Neural progenitor cell (in vitro differentiated cells): ENCODE data around the gene ANKMY1. TPM values are rescaled to one million over a fixed set of nuclear protein-coding genes. Genes with fewer than 3 reads are reported as not detected.

Source experiments
- DNase-seq: peaks from one replicate; pipeline ENCODE4 v3.0.0-alpha.2; 2016; ENCODE audit warnings: low spot score
- H2AFZ ChIP-seq: fragments of 200-600 bp; sonication (generic); replicated peaks from 2 replicates; pipeline ENCODE4 v1.6.1; 2016; ENCODE audit warnings: antibody characterized with exemption
- H3F3A ChIP-seq: fragments of 200-600 bp; sonication (generic); 2 replicates; pipeline ENCODE4 v1.6.1; 2016; ENCODE audit warnings: antibody characterized with exemption, low read depth
- H3K27ac ChIP-seq: fragments of 200-600 bp; sonication (generic); 2 replicates; pipeline ENCODE4 v1.5.1; 2016; ENCODE audit warnings: mild to moderate bottlenecking
- H3K27me3 ChIP-seq: fragments of 200-600 bp; sonication (generic); 2 replicates; pipeline ENCODE4 v1.6.1; 2016; ENCODE audit warnings: mild to moderate bottlenecking, moderate library complexity
- H3K36me3 ChIP-seq: fragments of 200-600 bp; sonication (generic); 2 replicates; pipeline ENCODE4 v1.5.1; 2016
- H3K4me1 ChIP-seq: fragments of 200-600 bp; sonication (generic); 2 replicates; pipeline ENCODE4 v1.6.1; 2016; ENCODE audit warnings: mixed run types
- H3K4me2 ChIP-seq: fragments of 200-600 bp; sonication (generic); 2 replicates; pipeline ENCODE4 v1.6.1; 2016
- H3K4me3 ChIP-seq: fragments of 200-600 bp; sonication (generic); 2 replicates; pipeline ENCODE4 v1.5.1; 2016
- H3K79me2 ChIP-seq: fragments of 200-600 bp; sonication (generic); 2 replicates; pipeline ENCODE4 v1.6.1; 2016; ENCODE audit warnings: low read depth
- H3K9ac ChIP-seq: fragments of 200-600 bp; sonication (generic); 2 replicates; pipeline ENCODE4 v1.6.1; 2016
- H3K9me3 ChIP-seq: fragments of 200-600 bp; sonication (generic); 2 replicates; pipeline ENCODE4 v1.5.1; 2016; ENCODE audit warnings: low read depth
- H4K20me1 ChIP-seq: fragments of 200-600 bp; sonication (generic); 2 replicates; pipeline ENCODE4 v1.6.1; 2016; ENCODE audit warnings: low read depth
- H3K27ac Mint-ChIP-seq: 3 replicates; pipeline ENCODE4 v1.8.0; 2021; ENCODE audit warnings: mixed read lengths
- H3K27me3 Mint-ChIP-seq: 2 replicates; pipeline ENCODE4 v1.8.0; 2022; ENCODE audit warnings: low read depth, mild to moderate bottlenecking, inconsistent platforms, moderate library complexity, mixed read lengths; ENCODE audit not compliant: insufficient read depth
- H3K36me3 Mint-ChIP-seq: 3 replicates; pipeline ENCODE4 v1.8.0; 2021; ENCODE audit warnings: mixed read lengths
- H3K4me1 Mint-ChIP-seq: 3 replicates; pipeline ENCODE4 v1.8.0; 2021; ENCODE audit warnings: mixed read lengths
- H3K4me3 Mint-ChIP-seq: 3 replicates; pipeline ENCODE4 v1.8.0; 2021; ENCODE audit warnings: mild to moderate bottlenecking, moderate library complexity, mixed read lengths
- H3K9me3 Mint-ChIP-seq: 3 replicates; pipeline ENCODE4 v1.8.0; 2020; ENCODE audit warnings: mixed read lengths
- EZH2 ChIP-seq: fragments of 200-600 bp; sonication (generic); IDR thresholded peaks from 2 replicates; pipeline ENCODE4 v1.6.1; 2017; ENCODE audit warnings: antibody characterized with exemption, mild to moderate bottlenecking, moderate library complexity
- EZH2phosphoT487 ChIP-seq: fragments of 200-600 bp; sonication (generic); IDR thresholded peaks from 2 replicates; pipeline ENCODE4 v1.6.1; 2017; ENCODE audit warnings: antibody characterized with exemption
- total RNA-seq: library from RNA; depleted of rRNA; stranded (reverse); fragments of >200 nt; gene quantifications from 2 replicates; pipeline ENCODE4 v1.2.3, GENCODE V29; 2015; ENCODE audit warnings: low replicate concordance
- TF ChIP-seq, protein P1 (sequence below): fragments of 200-600 bp; sonication (generic); IDR thresholded peaks from 2 replicates; pipeline ENCODE4 v1.5.1; 2017; ENCODE audit warnings: antibody characterized with exemption, mild to moderate bottlenecking

Gene ANKMY1
- total RNA-seq, 1 donor from 2014 or later = 4.2 TPM

DNA sequence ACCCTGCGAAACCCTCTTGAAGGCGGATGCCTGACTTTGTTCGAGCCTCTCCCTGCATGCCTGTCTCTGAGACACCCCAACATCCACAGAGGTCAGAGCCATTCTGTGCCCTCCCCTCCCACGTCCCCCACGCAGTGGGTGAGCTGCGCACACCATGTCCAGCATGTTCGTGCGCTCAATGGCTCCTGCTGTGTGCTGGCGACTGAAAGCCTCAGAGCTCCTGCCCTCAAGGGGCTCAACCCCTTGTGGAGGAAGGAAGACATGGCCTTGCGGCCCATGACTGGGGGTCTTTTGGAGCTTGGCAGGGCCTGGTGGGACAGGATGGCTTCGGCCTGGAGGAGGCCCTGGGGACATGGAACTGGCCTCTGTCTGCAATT is 45.7 kb downstream of the ANKMY1 start:
- no peak overlapping the region for H3K4me3 Mint-ChIP-seq
- TF ChIP-seq, protein P1, sequence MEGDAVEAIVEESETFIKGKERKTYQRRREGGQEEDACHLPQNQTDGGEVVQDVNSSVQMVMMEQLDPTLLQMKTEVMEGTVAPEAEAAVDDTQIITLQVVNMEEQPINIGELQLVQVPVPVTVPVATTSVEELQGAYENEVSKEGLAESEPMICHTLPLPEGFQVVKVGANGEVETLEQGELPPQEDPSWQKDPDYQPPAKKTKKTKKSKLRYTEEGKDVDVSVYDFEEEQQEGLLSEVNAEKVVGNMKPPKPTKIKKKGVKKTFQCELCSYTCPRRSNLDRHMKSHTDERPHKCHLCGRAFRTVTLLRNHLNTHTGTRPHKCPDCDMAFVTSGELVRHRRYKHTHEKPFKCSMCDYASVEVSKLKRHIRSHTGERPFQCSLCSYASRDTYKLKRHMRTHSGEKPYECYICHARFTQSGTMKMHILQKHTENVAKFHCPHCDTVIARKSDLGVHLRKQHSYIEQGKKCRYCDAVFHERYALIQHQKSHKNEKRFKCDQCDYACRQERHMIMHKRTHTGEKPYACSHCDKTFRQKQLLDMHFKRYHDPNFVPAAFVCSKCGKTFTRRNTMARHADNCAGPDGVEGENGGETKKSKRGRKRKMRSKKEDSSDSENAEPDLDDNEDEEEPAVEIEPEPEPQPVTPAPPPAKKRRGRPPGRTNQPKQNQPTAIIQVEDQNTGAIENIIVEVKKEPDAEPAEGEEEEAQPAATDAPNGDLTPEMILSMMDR = no peak
- no peak for TF ChIP-seq EZH2phosphoT487
- no peak for TF ChIP-seq EZH2
- H3F3A ChIP-seq = no peaks in the 10 kb centered on the region
- H3K4me1 Mint-ChIP-seq = peaks cover 7% of the 10 kb centered on the region
- no peak overlapping the region for H3K9ac ChIP-seq
- no peaks in the 10 kb centered on the region for H4K20me1 ChIP-seq
- H3K36me3 ChIP-seq = no peaks in the 10 kb centered on the region
- no peak overlapping the region for H3K4me3 ChIP-seq
- H3K27me3 Mint-ChIP-seq = peaks cover 4% of the 10 kb centered on the region
- H3K36me3 Mint-ChIP-seq = peaks cover 3% of the 10 kb centered on the region
- no peak overlapping the region for H3K27ac ChIP-seq
- H3K4me2 ChIP-seq = no peak overlapping the region
- no peak overlapping the region for H2AFZ ChIP-seq
- no peak overlapping the region for H3K27ac Mint-ChIP-seq
- DNase-seq = no peak
- H3K9me3 Mint-ChIP-seq = no peaks in the 10 kb centered on the region
- H3K79me2 ChIP-seq = no peaks in the 10 kb centered on the region
- peaks cover 7% of the 10 kb centered on the region for H3K27me3 ChIP-seq
- no peaks in the 10 kb centered on the region for H3K4me1 ChIP-seq
- H3K9me3 ChIP-seq = no peaks in the 10 kb centered on the region

DNA sequence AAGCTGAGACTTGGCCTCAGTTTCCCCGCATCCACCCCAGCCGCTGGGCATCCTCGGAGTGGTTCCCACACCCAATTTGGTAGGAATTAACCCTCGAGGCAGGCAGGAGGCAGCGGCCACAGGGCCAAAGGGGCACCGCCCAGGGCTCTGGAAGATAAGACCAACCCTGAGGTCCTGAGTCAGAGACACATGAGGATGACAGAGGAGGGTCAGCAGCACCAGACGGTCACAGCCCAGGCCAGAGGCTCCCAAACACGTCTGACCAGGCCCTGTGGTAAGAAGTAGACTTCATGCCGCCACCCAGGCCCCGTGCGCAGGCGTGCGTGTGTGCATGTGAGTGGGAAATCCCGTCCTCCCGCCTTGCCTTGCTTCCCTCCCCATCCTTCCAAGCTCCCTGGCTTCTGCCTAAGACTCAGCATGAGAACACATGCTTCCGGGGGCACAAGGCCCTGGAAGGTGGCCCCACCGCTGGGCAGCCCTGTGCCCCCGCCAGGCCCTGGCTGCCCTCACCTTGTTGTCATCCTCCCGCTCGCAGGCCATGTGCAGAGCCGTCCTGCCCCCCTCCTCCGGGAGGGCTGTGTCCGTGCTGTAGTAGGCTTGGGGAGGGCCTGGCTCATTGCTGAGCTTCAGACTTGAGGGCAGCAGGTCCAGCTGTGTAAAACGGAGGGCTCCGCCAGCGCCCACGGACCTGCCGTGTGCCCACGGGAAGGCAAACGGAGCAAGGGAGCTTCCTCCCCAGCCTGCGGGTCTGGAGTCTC is 46.3 kb downstream of the ANKMY1 start:
- Histone ChIP-seq H3K9me3 (no peaks in the 10 kb centered on the region), H2AFZ (no peak overlapping the region), H4K20me1 (no peaks in the 10 kb centered on the region), H3K4me3 (no peak overlapping the region), H3K79me2 (no peaks in the 10 kb centered on the region), H3K4me1 (no peaks in the 10 kb centered on the region), H3K27me3 (peaks cover 2% of the 10 kb centered on the region), H3K27ac (no peak overlapping the region), H3K4me2 (no peak overlapping the region), H3F3A (no peaks in the 10 kb centered on the region), H3K36me3 (no peaks in the 10 kb centered on the region), H3K9ac (no peak overlapping the region)
- no peaks in the 10 kb centered on the region for H3K9me3 Mint-ChIP-seq
- DNase-seq = no peak
- TF ChIP-seq, protein P1 = no peak
- no peak for TF ChIP-seq EZH2
- TF ChIP-seq EZH2phosphoT487 = no peak
- peaks cover 4% of the 10 kb centered on the region for H3K27me3 Mint-ChIP-seq
- H3K36me3 Mint-ChIP-seq = peaks cover 3% of the 10 kb centered on the region
- no peak overlapping the region for H3K4me3 Mint-ChIP-seq
- no peak overlapping the region for H3K27ac Mint-ChIP-seq
- H3K4me1 Mint-ChIP-seq = peaks cover 7% of the 10 kb centered on the region

DNA sequence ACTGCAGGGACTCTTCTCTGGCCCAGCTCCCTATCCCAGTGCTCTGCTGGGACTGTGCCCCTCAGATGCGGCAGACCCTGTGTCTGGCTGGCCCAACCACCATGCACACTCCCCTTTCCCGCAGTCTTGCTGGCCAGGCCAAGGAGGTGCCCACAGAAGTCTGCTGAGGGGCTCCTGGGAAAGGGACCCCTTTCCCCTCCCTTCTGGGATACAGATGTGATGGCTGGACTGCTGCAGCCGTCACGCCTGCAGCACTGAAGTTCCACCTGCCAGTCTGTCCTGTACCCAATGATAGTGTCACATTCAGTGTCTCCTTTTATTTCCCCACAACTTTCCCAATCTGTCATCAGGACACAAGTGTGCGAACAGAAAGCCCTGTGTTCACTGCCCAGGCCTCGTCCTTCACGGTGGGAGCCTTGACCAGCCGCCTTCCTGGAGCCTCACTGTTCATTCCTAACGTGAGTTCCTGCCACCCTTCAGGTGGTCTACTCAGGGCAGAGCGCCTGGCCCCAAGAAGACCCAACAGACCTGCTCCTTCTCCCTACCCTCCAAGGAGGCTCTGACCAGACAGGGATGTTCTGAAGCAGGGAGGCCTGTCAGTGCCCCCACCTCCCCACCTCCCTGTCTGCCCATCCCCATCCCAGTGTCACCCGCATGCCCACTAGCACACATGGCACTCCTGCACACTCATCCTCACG is 47.1 kb downstream of the ANKMY1 start:
- H3F3A ChIP-seq = no peaks in the 10 kb centered on the region
- H3K9ac ChIP-seq = no peak overlapping the region
- no peak overlapping the region for H2AFZ ChIP-seq
- Mint-ChIP-seq H3K27ac (no peak overlapping the region), H3K36me3 (peaks cover 3% of the 10 kb centered on the region), H3K4me3 (peak overlapping the region; percentile 27), H3K27me3 (peaks cover 5% of the 10 kb centered on the region), H3K9me3 (no peaks in the 10 kb centered on the region), H3K4me1 (peaks cover 7% of the 10 kb centered on the region)
- no peaks in the 10 kb centered on the region for H3K79me2 ChIP-seq
- no peak overlapping the region for H3K27ac ChIP-seq
- no peak overlapping the region for H3K4me3 ChIP-seq
- H3K27me3 ChIP-seq = no peaks in the 10 kb centered on the region
- DNase-seq = no peak
- H3K9me3 ChIP-seq = no peaks in the 10 kb centered on the region
- H3K36me3 ChIP-seq = no peaks in the 10 kb centered on the region
- TF ChIP-seq, protein P1 = no peak
- no peak for TF ChIP-seq EZH2phosphoT487
- TF ChIP-seq EZH2 = no peak
- H4K20me1 ChIP-seq = no peaks in the 10 kb centered on the region
- H3K4me1 ChIP-seq = no peaks in the 10 kb centered on the region
- H3K4me2 ChIP-seq = no peak overlapping the region
